GM21786 (cell line): ENCODE measurements around the gene GALNT17.

Experiments
- ATAC-seq: cut with Tn5 transposase; IDR thresholded peaks from one replicate; pipeline ENCODE4 v1.9.1; 2021; ENCODE audit not compliant: unreplicated experiment

GALNT17 gene

GRCh38 chr7:71132127-71132376 lies at the start of gene GALNT17:
Gene GALNT17 (plus strand): TSS chr7:71132144.
- no peak for ATAC-seq

DNA sequence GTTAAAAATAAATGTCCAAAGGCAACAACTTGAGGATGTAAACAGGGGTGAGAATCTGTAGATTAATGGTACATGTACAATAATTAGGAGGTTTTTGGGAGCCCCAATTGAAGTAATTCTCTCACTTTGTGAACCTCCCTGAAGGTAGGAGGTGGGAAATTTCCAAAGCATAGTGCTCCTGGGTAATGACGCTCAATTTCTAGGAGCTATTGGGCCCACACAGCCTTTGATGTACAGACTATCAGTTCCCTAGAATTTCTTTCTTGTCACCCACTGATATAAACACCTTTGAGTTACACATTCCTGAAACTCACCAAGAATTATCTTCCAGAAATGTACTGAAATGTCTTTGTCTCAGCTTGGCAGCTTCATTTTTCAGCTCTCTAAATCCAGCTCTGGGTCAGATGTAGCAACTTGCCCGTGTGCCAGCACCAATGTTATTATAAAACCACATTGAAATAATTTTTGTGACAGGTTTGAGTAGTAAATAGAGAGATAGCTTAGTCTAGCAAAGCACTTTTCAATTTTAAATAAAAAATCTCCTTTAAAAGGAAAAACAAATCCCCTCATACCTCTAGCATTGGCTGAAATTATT lies 36.6 kb upstream of the GALNT17 start:
- ATAC-seq: no peak

GRCh38 chr7:71096351-71096750 lies 35.6 kb upstream of the GALNT17 start:
- no peak for ATAC-seq

- ATAC-seq: no peak
Measured at GRCh38 chr7:71106226-71106625, 25.7 kb upstream of the GALNT17 start.

DNA sequence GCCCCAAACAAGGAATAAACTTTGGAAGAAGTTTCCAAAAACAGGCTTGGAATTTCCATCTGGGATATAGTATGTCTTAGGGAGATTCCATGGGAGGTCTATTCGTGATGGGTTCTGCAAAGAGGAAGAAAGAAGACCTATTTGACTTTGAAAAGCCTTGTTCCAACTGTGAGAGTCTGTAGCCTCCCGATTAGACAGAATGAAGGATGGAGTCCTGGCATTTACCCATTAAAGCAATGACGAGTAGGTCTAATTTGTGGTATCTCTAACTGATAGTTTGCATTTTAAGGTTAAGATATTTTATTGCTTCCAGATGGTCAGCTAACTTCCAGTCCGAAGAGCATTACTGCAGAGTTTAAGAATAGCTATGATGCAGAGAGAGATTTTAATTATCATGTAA lies 19.5 kb upstream of the GALNT17 start:
- ATAC-seq: no peak

GRCh38 chr7:71120096-71120495 lies 11.8 kb upstream of the GALNT17 start:
- ATAC-seq: no peak

DNA sequence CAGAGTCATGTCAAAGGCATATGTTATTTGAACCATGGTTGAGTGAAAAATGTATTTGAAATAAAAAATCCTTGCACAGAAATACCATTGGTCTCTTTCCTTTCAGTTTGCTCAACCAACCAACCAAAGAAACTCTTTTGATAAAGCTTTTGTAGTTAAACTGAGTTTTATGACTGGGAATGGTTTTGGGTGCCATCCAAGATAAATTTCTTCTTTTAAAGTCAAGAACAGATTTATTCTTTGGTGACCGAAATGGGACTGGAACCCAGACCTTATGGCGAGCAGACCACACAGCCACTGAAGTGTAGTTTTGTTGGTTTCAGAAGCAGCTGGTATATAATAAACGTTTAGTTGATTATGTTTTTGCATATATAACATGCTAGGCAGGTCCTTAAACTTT lies 2.8 kb upstream of the GALNT17 start:
- no peak for ATAC-seq

DNA sequence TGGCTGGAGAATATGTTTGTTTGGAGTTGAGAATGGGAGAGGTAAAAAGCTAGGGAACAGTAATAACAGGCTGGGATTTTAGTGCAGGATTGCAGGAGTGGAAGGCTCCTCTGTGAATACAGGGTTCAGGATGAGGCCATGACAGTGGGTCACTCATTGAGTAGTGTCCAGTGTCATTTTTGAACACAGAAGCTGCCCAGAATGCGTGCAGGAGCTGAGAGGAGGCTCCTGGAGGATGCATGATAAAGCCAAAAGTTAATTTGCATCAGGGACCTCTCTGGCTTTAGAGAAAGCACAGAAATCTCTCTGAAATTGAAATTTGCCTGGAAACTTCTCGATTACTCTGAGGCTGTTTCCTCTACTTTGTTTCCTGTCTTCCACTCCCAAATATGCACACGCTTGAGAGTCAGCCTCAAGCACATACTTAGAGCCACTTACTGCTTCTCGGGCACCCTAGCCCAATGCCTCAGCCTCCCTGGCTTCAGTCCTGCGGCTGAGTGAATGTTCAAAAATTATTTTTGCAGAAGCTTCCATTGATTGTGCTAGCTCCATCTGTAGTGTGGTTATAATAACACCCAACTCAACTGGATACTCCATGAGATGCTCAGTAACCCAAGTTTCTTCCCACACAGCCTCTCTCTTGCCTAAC lies 1.8 kb upstream of the GALNT17 start:
- ATAC-seq: no peak

- ATAC-seq: no peak
Measured at GRCh38 chr7:71131256-71132126, 453 bp upstream of the GALNT17 start.

- ATAC-seq: no peak
Measured at GRCh38 chr7:71132377-71133231, 660 bp downstream of the GALNT17 start.

- ATAC-seq: no peak
Measured at GRCh38 chr7:71133232-71133622, 1.3 kb downstream of the GALNT17 start.

DNA sequence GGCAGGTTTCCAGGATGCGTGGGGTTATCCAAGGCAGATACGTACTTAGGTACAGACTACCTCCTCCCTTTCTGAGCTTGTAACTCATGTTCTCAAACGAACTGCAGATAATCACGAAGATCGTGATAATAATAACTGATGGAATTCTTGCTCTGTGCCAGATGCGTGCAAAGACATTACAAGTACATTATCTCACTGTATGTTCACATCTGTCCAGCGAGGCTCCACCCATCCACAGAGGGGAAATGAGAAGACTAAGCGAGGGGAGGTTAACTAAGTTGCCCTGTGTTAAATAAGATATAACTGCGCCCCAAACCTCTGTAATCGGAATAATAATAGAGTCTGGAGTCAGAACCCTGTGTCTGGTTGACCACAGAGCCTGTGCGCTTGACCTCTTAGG lies 1.9 kb downstream of the GALNT17 start:
- no peak for ATAC-seq

GRCh38 chr7:71135116-71135515 lies 3.2 kb downstream of the GALNT17 start:
- ATAC-seq: no peak

GRCh38 chr7:71135663-71136062 lies 3.7 kb downstream of the GALNT17 start:
- ATAC-seq: no peak

- ATAC-seq: no peak
Measured at GRCh38 chr7:71137479-71137878, 5.5 kb downstream of the GALNT17 start.

GRCh38 chr7:71140264-71140663 lies 8.3 kb downstream of the GALNT17 start:
- ATAC-seq: no peak

- no peak for ATAC-seq
Measured at GRCh38 chr7:71144963-71145362, 13.0 kb downstream of the GALNT17 start.

GRCh38 chr7:71145906-71146901 lies 14.3 kb downstream of the GALNT17 start:
- no peak for ATAC-seq

DNA sequence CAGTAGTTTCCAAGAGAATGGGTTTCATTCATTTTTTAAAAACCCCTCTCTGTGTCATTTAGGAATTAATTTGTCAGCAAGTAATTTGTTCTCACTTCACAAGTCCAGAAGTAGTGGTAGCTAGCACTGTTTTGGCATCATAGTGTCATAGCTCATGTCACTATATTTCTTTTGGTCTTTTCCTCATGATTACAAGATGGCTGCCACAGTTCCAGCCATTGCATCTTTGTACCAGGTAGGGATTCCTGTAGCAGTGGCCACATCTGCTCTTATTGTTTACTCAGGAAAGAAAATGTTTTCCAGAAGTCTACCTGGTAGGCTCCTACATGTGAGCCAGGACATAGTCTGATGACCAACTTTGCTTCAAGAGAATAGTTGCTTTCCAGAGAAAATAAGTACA lies 16.2 kb downstream of the GALNT17 start:
- ATAC-seq: no peak

DNA sequence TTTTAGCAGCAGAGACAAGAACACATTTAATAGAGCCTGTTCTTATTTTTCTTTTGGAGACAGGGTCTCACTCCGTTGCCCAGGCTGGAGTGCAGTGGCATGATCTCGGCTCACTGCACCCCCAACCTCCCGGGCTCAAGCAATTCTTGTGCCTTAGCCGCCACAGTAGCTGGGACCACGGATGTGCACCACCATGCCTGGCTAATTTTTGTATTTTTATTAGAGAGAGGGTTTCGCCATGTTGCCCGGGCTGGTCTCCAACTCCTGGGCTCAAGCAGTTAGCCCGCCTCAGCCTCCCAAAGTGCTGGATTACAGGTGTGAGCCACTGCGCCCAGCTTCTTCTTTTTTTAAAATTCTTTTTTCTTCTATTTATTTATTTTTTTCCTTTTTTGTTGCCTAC lies 23.3 kb downstream of the GALNT17 start:
- no peak for ATAC-seq
